K562 (cell line): ENCODE results near the gene CRADD. TPM values are rescaled to one million over a fixed set of nuclear protein-coding genes. Genes with fewer than 3 reads are reported as not detected.

ENCODE experiments used
- CCAR2 ChIP-seq: fragments of 200-400 bp; formaldehyde crosslinking; IDR thresholded peaks from 2 replicates; pipeline ENCODE4 v1.6.1; 2017; ENCODE audit warnings: mild to moderate bottlenecking, low read depth, low read length
- CHCHD3 ChIP-seq: fragments of 250-450 bp; sonication (Bioruptor Pico); IDR thresholded peaks from 2 replicates; pipeline ENCODE4 v2.1.2; 2022; ENCODE audit warnings: mild to moderate bottlenecking
- DPF2 ChIP-seq: fragments of 450-650 bp; IDR thresholded peaks from 2 replicates; pipeline ENCODE4 v1.6.1; 2016
- GABPB2 ChIP-seq: fragments of 250-450 bp; sonication (Bioruptor Pico); conservative IDR thresholded peaks from 2 replicates; pipeline ENCODE4 v1.5.1; 2021; ENCODE audit warnings: mild to moderate bottlenecking
- GATA2 ChIP-seq: sonication (generic); formaldehyde crosslinking; IDR thresholded peaks from 2 replicates; pipeline ENCODE4 v1.4.0; 2020; ENCODE audit warnings: mild to moderate bottlenecking, missing genetic modification reagents
- MTA1 ChIP-seq: fragments of 450-650 bp; IDR thresholded peaks from 2 replicates; pipeline ENCODE4 v1.6.1; 2017; ENCODE audit warnings: borderline replicate concordance
- NBN ChIP-seq: fragments of 450-650 bp; IDR thresholded peaks from 2 replicates; pipeline ENCODE4 v1.6.1; 2016; ENCODE audit warnings: low read depth, mild to moderate bottlenecking
- PYGO2 ChIP-seq: fragments of 450-650 bp; IDR thresholded peaks from 2 replicates; pipeline ENCODE4 v1.6.1; 2016; ENCODE audit warnings: mild to moderate bottlenecking, missing genetic modification characterization, moderate library complexity, missing compliant biosample characterization
- RBM39 ChIP-seq: fragments of 200-400 bp; formaldehyde crosslinking; optimal IDR thresholded peaks from 2 replicates; pipeline ENCODE3; 2018; ENCODE audit warnings: low read depth, low read length
- SMAD2 ChIP-seq: fragments of 150-350 bp; IDR thresholded peaks from 2 replicates; pipeline ENCODE4 v1.6.1; 2014; ENCODE audit warnings: low read depth, mild to moderate bottlenecking, low read length
- SMARCB1 ChIP-seq: IDR thresholded peaks from 2 replicates; pipeline ENCODE4 v1.6.1; 2011; ENCODE audit warnings: improper control_type of control experiment, low read depth; ENCODE audit not compliant: insufficient read length
- SREBF1 ChIP-seq: fragments of 150-350 bp; IDR thresholded peaks from 2 replicates; pipeline ENCODE4 v1.6.1; 2014; ENCODE audit warnings: antibody characterized with exemption, low read depth, low read length, borderline replicate concordance
- WHSC1 ChIP-seq: IDR thresholded peaks from one replicate; pipeline ENCODE4 v1.6.1; 2012; ENCODE audit warnings: low read length, control low read depth, inconsistent platforms
- ZKSCAN8 ChIP-seq: fragments of 200-800 bp; sonication (Bioruptor generic); IDR thresholded peaks from 2 replicates; pipeline ENCODE4 v1.6.1; 2016; ENCODE audit warnings: missing genetic modification characterization, missing compliant biosample characterization
- ZNF175 ChIP-seq: fragments of 200-800 bp; sonication (Bioruptor generic); IDR thresholded peaks from 2 replicates; pipeline ENCODE4 v1.6.1; 2016; ENCODE audit warnings: low read depth, mild to moderate bottlenecking, missing genetic modification characterization, missing compliant biosample characterization
- ZNF785 ChIP-seq: fragments of 250-450 bp; sonication (Bioruptor Pico); IDR thresholded peaks from 2 replicates; pipeline ENCODE4 v1.4.0; 2020; ENCODE audit warnings: mild to moderate bottlenecking
- polyA plus RNA-seq, 8 experiments: library from polyadenylated mRNA; depleted of rRNA in 4 of 8; stranded (reverse) in 5 of 8; unstranded in 3 of 8; fragments of >200 nt; fragmentation: Nextera tagmentation in 2 of 8; fragmentation: Illumina TruSeq in 1 of 8; extraction: Ambion mirVana in 2 of 8; extraction: Trizol in 1 of 8; gene quantifications; 2 replicates each; pipeline versions ENCODE4 v1.2.1 to v1.2.3, GENCODE V29; 2011 to 2014; ENCODE audit warnings: inconsistent platforms in 1 of 8, missing spikeins in 1 of 8
- total RNA-seq, 7 experiments: library from RNA; depleted of rRNA in 6 of 7; stranded (reverse); fragments of >200 nt in 6 of 7; fragmentation: Illumina TruSeq in 2 of 7; extraction: Trizol in 2 of 7; gene quantifications; 2 replicates each; pipeline versions ENCODE4 v1.2.1 to v1.2.3, GENCODE V29; 2011 to 2021; ENCODE audit warnings: low replicate concordance in 1 of 7
- TF ChIP-seq, protein P1 (sequence below): fragments of 200-400 bp; formaldehyde crosslinking; IDR thresholded peaks from 2 replicates; pipeline ENCODE4 v1.6.1; 2017; ENCODE audit warnings: mild to moderate bottlenecking, low read depth, low read length, moderate library complexity
- TF ChIP-seq, protein P2 (sequence below), 3 experiments: IDR thresholded peaks in 2 of 3; conservative IDR thresholded peaks in 1 of 3; 2 replicates each; pipeline ENCODE4 v1.5.1; 2011 to 2012; ENCODE audit warnings: low read length in 3 of 3, mild to moderate bottlenecking in 3 of 3, control low read depth in 2 of 3, improper control_type of control experiment in 1 of 3, inconsistent platforms in 1 of 3, low read depth in 1 of 3, mixed read lengths in 1 of 3, moderate library complexity in 1 of 3; ENCODE audit not compliant: insufficient read depth in 2 of 3
- TF ChIP-seq, protein P3 (sequence below): sonication (generic); formaldehyde crosslinking; IDR thresholded peaks from 2 replicates; pipeline ENCODE4 v1.9.0; 2022; ENCODE audit warnings: mild to moderate bottlenecking, missing genetic modification reagents
- TF ChIP-seq, protein P4 (sequence below): IDR thresholded peaks from 3 replicates; pipeline ENCODE4 v1.6.1; 2011; ENCODE audit warnings: borderline replicate concordance, mild to moderate bottlenecking, moderate library complexity; ENCODE audit not compliant: insufficient read length; ENCODE audit errors: extremely low read depth

The CRADD gene
- total and polyA plus RNA-seq, 9 of the 15 experiments (the other 6 are each of a cell fraction or from before 2014, with no cell fraction given), result 20.5 to 41.1 (median 25.9) TPM

DNA sequence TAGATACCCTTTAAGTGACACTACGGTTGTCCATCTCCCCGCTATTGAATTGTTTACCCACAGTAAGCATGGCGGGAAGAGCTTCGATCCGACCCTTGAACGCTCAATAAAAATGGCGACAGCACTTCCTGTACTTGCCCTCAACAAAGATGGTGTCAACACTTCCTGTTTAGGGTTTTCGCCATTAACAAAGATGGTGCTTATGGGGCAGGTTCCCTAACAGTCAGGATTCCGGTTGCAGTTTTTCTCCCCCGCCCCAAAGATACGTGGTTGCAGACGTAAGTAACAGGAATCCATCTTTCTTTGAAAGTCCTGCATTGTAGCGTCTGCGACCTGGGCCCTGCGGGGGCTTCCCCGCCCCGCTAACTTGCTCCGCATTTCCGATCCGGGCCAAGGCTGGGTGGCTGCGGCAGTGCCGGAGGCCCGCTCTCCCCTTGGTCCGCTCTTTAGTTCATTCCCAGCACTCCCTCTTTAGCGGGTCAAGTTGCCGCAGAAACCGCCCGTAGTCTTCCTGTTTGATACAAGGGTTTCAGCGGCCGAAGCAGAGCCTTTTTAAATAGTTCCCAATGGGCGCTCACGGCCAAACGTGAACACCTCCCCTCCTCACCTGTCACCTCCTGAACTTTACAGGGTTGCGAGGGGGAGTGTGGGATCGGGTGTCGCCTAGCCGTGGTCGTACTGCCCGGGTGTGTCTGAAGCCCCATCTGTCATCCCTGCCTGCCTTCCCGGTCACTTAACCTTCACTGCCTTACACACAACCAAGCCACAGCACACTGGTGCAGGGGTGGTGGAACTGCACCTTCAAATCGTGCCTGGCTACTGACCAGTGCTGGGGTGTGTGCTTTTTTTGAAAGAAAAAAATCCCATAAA lies at the start of gene CRADD (continued):
- TF ChIP-seq PYGO2 (tag), result no peak
- TF ChIP-seq ZNF175 (CRISPR knock-in tag), result peak; percentile 89; the same call in 1 of the 2 replicates
- no peak for TF ChIP-seq GABPB2 (CRISPR knock-in tag)
- no peak for TF ChIP-seq CHCHD3 (CRISPR knock-in tag)
- TF ChIP-seq, protein P1, sequence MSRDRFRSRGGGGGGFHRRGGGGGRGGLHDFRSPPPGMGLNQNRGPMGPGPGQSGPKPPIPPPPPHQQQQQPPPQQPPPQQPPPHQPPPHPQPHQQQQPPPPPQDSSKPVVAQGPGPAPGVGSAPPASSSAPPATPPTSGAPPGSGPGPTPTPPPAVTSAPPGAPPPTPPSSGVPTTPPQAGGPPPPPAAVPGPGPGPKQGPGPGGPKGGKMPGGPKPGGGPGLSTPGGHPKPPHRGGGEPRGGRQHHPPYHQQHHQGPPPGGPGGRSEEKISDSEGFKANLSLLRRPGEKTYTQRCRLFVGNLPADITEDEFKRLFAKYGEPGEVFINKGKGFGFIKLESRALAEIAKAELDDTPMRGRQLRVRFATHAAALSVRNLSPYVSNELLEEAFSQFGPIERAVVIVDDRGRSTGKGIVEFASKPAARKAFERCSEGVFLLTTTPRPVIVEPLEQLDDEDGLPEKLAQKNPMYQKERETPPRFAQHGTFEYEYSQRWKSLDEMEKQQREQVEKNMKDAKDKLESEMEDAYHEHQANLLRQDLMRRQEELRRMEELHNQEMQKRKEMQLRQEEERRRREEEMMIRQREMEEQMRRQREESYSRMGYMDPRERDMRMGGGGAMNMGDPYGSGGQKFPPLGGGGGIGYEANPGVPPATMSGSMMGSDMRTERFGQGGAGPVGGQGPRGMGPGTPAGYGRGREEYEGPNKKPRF, result no peak
- no peak for TF ChIP-seq SREBF1
- TF ChIP-seq SMARCB1, result no peak
- peak; percentile 87 for TF ChIP-seq RBM39
- TF ChIP-seq NBN, result no peak; the same call in 1 of the 2 replicates
- TF ChIP-seq ZKSCAN8 (CRISPR knock-in tag), result no peak
- TF ChIP-seq WHSC1, result no peak
- no peak for TF ChIP-seq CCAR2
- TF ChIP-seq, protein P2, sequence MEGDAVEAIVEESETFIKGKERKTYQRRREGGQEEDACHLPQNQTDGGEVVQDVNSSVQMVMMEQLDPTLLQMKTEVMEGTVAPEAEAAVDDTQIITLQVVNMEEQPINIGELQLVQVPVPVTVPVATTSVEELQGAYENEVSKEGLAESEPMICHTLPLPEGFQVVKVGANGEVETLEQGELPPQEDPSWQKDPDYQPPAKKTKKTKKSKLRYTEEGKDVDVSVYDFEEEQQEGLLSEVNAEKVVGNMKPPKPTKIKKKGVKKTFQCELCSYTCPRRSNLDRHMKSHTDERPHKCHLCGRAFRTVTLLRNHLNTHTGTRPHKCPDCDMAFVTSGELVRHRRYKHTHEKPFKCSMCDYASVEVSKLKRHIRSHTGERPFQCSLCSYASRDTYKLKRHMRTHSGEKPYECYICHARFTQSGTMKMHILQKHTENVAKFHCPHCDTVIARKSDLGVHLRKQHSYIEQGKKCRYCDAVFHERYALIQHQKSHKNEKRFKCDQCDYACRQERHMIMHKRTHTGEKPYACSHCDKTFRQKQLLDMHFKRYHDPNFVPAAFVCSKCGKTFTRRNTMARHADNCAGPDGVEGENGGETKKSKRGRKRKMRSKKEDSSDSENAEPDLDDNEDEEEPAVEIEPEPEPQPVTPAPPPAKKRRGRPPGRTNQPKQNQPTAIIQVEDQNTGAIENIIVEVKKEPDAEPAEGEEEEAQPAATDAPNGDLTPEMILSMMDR (IDR thresholded peaks at IDR 0.05 in 2 of 3, conservative IDR thresholded peaks at IDR 0.05 in 1 of 3; ENCODE audit: insufficient read depth in 2 of 3, low read depth in 1 of 3, low read length in 3 of 3), result no peak
- TF ChIP-seq, protein P3, sequence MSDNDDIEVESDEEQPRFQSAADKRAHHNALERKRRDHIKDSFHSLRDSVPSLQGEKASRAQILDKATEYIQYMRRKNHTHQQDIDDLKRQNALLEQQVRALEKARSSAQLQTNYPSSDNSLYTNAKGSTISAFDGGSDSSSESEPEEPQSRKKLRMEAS (CRISPR knock-in tag), result peak; percentile 33; the same call in 1 of the 2 replicates
- no peak for TF ChIP-seq DPF2
- TF ChIP-seq, protein P4, sequence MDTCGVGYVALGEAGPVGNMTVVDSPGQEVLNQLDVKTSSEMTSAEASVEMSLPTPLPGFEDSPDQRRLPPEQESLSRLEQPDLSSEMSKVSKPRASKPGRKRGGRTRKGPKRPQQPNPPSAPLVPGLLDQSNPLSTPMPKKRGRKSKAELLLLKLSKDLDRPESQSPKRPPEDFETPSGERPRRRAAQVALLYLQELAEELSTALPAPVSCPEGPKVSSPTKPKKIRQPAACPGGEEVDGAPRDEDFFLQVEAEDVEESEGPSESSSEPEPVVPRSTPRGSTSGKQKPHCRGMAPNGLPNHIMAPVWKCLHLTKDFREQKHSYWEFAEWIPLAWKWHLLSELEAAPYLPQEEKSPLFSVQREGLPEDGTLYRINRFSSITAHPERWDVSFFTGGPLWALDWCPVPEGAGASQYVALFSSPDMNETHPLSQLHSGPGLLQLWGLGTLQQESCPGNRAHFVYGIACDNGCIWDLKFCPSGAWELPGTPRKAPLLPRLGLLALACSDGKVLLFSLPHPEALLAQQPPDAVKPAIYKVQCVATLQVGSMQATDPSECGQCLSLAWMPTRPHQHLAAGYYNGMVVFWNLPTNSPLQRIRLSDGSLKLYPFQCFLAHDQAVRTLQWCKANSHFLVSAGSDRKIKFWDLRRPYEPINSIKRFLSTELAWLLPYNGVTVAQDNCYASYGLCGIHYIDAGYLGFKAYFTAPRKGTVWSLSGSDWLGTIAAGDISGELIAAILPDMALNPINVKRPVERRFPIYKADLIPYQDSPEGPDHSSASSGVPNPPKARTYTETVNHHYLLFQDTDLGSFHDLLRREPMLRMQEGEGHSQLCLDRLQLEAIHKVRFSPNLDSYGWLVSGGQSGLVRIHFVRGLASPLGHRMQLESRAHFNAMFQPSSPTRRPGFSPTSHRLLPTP, result no peak
- peak; percentile 58 for TF ChIP-seq MTA1
- TF ChIP-seq GATA2 (CRISPR knock-in tag), result no peak
- no peak for TF ChIP-seq ZNF785 (CRISPR knock-in tag)
- TF ChIP-seq SMAD2, result no peak
